Measurements from ENCODE around the gene NSD2.
A peak's percentile ranks its signal among the peaks of the same experiment; 100 is the strongest.
"Not testable (repeated sequence)": the region's sequence is repeated elsewhere in the genome, so short reads cannot be mapped to it uniquely, and the experiment has no call there.

NSD2 gene

DNA sequence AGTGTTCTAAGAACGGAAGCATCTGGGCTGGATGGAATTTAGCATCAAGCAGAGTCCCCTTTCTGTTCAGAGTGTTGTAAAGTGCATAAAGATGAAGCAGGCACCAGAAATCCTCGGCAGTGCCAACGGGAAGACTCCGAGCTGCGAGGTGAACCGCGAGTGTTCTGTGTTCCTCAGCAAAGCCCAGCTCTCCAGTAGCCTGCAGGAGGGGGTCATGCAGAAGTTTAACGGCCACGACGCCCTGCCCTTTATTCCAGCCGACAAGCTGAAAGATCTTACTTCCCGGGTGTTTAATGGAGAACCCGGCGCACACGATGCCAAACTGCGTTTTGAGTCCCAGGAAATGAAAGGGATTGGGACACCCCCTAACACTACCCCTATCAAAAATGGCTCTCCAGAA lies 29.4 kb downstream of the NSD2 start:
- WGBS: 97% methylated on average over 16 of the region's 16 CpGs
- Histone ChIP-seq H3K27me3 (ENCODE audit: insufficient read depth, low read length) (no peaks in the 10 kb centered on the region), H3K9me3 (ENCODE audit: insufficient read depth, low read depth, low read length) (no peaks in the 10 kb centered on the region), H3K4me1 (ENCODE audit: insufficient read depth, low read length) (no peaks in the 10 kb centered on the region), H3K36me3 (ENCODE audit: insufficient read depth, low read length) (peaks cover 49% of the 10 kb centered on the region), H3K27ac (ENCODE audit: low read depth, low read length) (no peak overlapping the region), H3K9ac (ENCODE audit: low read depth, low read length) (no peak overlapping the region), H3K4me3 (ENCODE audit: low read length) (no peak overlapping the region)

- no peak overlapping the region for H3K9ac ChIP-seq (ENCODE audit: low read depth, low read length)
- 91% methylated on average over 6 of the region's 6 CpGs for WGBS
- peaks cover 53% of the 10 kb centered on the region for H3K36me3 ChIP-seq (ENCODE audit: insufficient read depth, low read length)
- no peaks in the 10 kb centered on the region for H3K9me3 ChIP-seq (ENCODE audit: insufficient read depth, low read depth, low read length)
- no peak overlapping the region for H3K27ac ChIP-seq (ENCODE audit: low read depth, low read length)
- H3K27me3 ChIP-seq (ENCODE audit: insufficient read depth, low read length): no peaks in the 10 kb centered on the region
- H3K4me1 ChIP-seq (ENCODE audit: insufficient read depth, low read length): no peaks in the 10 kb centered on the region
- no peak overlapping the region for H3K4me3 ChIP-seq (ENCODE audit: low read length)
Observed at GRCh38 chr4:1901127-1901526, 29.9 kb downstream of the NSD2 start.

DNA sequence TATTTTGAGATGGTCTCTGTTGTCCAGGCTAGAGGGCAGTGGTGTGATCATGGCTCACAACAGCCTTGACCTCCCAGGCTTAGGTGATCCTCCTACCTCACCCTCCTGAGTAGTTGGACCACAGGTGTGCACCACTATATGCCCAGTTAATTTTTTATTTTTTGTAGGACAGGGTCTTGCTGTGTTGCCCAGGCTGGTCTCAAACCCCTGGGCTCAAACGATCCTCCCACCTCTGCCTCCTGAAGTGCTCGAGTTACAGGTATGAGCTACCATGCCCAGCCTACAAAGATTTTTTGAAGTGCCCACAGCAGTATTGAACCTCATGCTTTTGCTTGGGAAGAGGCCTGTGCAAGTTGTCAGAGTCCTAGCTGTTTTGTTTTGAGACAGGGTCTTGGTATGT lies 31.1 kb downstream of the NSD2 start:
- Histone ChIP-seq H3K27me3 (ENCODE audit: insufficient read depth, low read length) (no peaks in the 10 kb centered on the region), H3K27ac (ENCODE audit: low read depth, low read length) (no peak overlapping the region), H3K9ac (ENCODE audit: low read depth, low read length) (no peak overlapping the region), H3K9me3 (ENCODE audit: insufficient read depth, low read depth, low read length) (no peaks in the 10 kb centered on the region), H3K4me1 (ENCODE audit: insufficient read depth, low read length) (no peaks in the 10 kb centered on the region), H3K36me3 (ENCODE audit: insufficient read depth, low read length) (peaks cover 53% of the 10 kb centered on the region), H3K4me3 (ENCODE audit: low read length) (no peak overlapping the region)
- WGBS: 94% methylated on average over 2 of the region's 2 CpGs

DNA sequence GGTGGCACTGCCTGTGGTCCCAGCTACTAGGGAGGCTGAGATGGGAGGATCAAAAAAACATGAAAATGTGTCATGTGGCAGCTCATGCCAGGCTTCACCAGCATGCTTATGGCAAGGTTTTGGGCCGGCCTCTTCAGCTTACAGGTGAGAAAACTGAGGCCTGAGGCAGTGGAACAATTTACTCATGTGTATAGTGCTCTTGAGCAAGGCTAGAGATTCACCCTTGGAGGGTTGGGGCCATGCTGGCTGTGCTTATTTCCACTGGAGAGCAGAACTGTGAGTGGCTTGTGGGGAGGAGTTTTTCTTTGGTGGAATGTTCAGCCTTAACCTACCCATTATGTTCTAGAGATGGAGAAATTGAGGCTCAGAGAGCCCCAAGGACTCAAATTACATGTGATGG lies 31.8 kb downstream of the NSD2 start:
- Histone ChIP-seq H3K4me3 (ENCODE audit: low read length) (no peak overlapping the region), H3K27me3 (ENCODE audit: insufficient read depth, low read length) (no peaks in the 10 kb centered on the region), H3K9me3 (ENCODE audit: insufficient read depth, low read depth, low read length) (no peaks in the 10 kb centered on the region), H3K4me1 (ENCODE audit: insufficient read depth, low read length) (no peaks in the 10 kb centered on the region), H3K36me3 (ENCODE audit: insufficient read depth, low read length) (peaks cover 57% of the 10 kb centered on the region), H3K27ac (ENCODE audit: low read depth, low read length) (no peak overlapping the region), H3K9ac (ENCODE audit: low read depth, low read length) (no peak overlapping the region)
- 96% methylated on average over 1 of the region's 1 CpG for WGBS

GRCh38 chr4:1904042-1904441 lies 32.8 kb downstream of the NSD2 start:
- WGBS: 97% methylated on average over 2 of the region's 3 CpGs
- Histone ChIP-seq H3K4me1 (ENCODE audit: insufficient read depth, low read length) (no peaks in the 10 kb centered on the region), H3K36me3 (ENCODE audit: insufficient read depth, low read length) (peaks cover 64% of the 10 kb centered on the region), H3K4me3 (ENCODE audit: low read length) (no peak overlapping the region), H3K27ac (ENCODE audit: low read depth, low read length) (no peak overlapping the region), H3K27me3 (ENCODE audit: insufficient read depth, low read length) (no peaks in the 10 kb centered on the region), H3K9me3 (ENCODE audit: insufficient read depth, low read depth, low read length) (no peaks in the 10 kb centered on the region), H3K9ac (ENCODE audit: low read depth, low read length) (no peak overlapping the region)

- H3K27me3 ChIP-seq (ENCODE audit: insufficient read depth, low read length): no peaks in the 10 kb centered on the region
- H3K27ac ChIP-seq (ENCODE audit: low read depth, low read length): no peak overlapping the region
- H3K9ac ChIP-seq (ENCODE audit: low read depth, low read length): no peak overlapping the region
- H3K36me3 ChIP-seq (ENCODE audit: insufficient read depth, low read length): peaks cover 50% of the 10 kb centered on the region
- no peaks in the 10 kb centered on the region for H3K4me1 ChIP-seq (ENCODE audit: insufficient read depth, low read length)
- WGBS: 95% methylated on average over 7 of the region's 7 CpGs
- H3K9me3 ChIP-seq (ENCODE audit: insufficient read depth, low read depth, low read length): no peaks in the 10 kb centered on the region
- H3K4me3 ChIP-seq (ENCODE audit: low read length): no peak overlapping the region
Observed at GRCh38 chr4:1907848-1908525, 36.8 kb downstream of the NSD2 start.

- H3K36me3 ChIP-seq (ENCODE audit: insufficient read depth, low read length): peaks cover 45% of the 10 kb centered on the region
- H3K9ac ChIP-seq (ENCODE audit: low read depth, low read length); H3K27ac ChIP-seq (ENCODE audit: low read depth, low read length); H3K4me1 ChIP-seq (ENCODE audit: insufficient read depth, low read length); H3K9me3 ChIP-seq (ENCODE audit: insufficient read depth, low read depth, low read length); H3K27me3 ChIP-seq (ENCODE audit: insufficient read depth, low read length); H3K4me3 ChIP-seq (ENCODE audit: low read length): not testable (repeated sequence)
- 96% methylated on average over 10 of the region's 11 CpGs for WGBS
Observed at GRCh38 chr4:1909696-1910095, 38.5 kb downstream of the NSD2 start.

GRCh38 chr4:1910643-1911042 lies 39.5 kb downstream of the NSD2 start:
- 45% methylated on average over 3 of the region's 3 CpGs for WGBS
- H3K27me3 ChIP-seq (ENCODE audit: insufficient read depth, low read length): no peaks in the 10 kb centered on the region
- no peaks in the 10 kb centered on the region for H3K4me1 ChIP-seq (ENCODE audit: insufficient read depth, low read length)
- 0 out of 2 replicates have a peak overlapping the region, but pooled peaks have one; percentile 7 for H3K9ac ChIP-seq (ENCODE audit: low read depth, low read length)
- peaks cover 37% of the 10 kb centered on the region for H3K36me3 ChIP-seq (ENCODE audit: insufficient read depth, low read length)
- no peaks in the 10 kb centered on the region for H3K9me3 ChIP-seq (ENCODE audit: insufficient read depth, low read depth, low read length)
- H3K27ac ChIP-seq (ENCODE audit: low read depth, low read length): no peak overlapping the region
- H3K4me3 ChIP-seq (ENCODE audit: low read length): no peak overlapping the region

DNA sequence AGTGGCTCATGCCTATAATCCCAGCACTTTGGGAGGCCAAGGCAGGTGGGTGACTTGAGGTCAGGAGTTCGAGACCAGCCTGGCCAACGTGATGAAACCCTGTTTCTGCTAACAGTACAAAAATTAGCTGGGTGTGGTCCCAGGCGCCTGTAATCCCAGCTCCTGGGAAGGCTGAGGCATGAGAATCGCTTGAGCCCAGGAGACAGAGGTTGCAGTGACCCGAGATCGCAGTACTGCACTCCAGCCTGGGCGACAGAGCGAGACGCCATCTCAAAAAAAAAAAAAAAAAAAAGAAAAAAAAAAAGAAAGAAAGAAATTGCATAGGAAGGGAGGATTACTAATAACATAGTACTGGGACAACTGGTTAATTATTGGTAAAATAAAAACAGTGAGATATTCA lies 40.1 kb downstream of the NSD2 start:
- peaks cover 38% of the 10 kb centered on the region for H3K36me3 ChIP-seq (ENCODE audit: insufficient read depth, low read length)
- WGBS: 90% methylated on average over 9 of the region's 9 CpGs
- H3K27me3 ChIP-seq (ENCODE audit: insufficient read depth, low read length); H3K9me3 ChIP-seq (ENCODE audit: insufficient read depth, low read depth, low read length); H3K4me1 ChIP-seq (ENCODE audit: insufficient read depth, low read length); H3K4me3 ChIP-seq (ENCODE audit: low read length); H3K27ac ChIP-seq (ENCODE audit: low read depth, low read length); H3K9ac ChIP-seq (ENCODE audit: low read depth, low read length): not testable (repeated sequence)

DNA sequence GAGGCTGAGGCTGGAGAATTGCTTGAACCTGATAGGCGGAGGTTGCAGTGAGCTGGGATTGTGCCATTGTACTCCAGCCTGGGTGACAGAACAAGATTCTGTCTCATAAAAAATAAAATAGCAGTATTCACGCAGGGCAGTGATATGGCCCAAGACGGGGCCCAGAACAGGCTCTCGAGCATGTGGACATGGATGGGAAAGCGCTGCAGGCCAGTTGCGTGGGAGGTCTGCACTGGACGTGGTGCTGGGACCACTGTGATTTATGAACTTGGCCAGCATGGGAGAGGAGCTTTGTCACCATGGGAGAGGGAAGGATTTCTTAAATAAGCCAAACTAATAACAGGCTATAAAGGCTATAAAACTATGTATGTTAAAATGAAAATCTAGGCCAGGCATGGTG lies 51.6 kb downstream of the NSD2 start:
- Histone ChIP-seq H3K9me3 (ENCODE audit: insufficient read depth, low read depth, low read length) (no peaks in the 10 kb centered on the region), H3K27ac (ENCODE audit: low read depth, low read length) (no peak overlapping the region), H3K9ac (ENCODE audit: low read depth, low read length) (no peak overlapping the region), H3K27me3 (ENCODE audit: insufficient read depth, low read length) (no peaks in the 10 kb centered on the region), H3K36me3 (ENCODE audit: insufficient read depth, low read length) (peaks cover 37% of the 10 kb centered on the region), H3K4me3 (ENCODE audit: low read length) (no peak overlapping the region), H3K4me1 (ENCODE audit: insufficient read depth, low read length) (no peaks in the 10 kb centered on the region)
- WGBS: 98% methylated on average over 7 of the region's 7 CpGs

- 93% methylated on average over 3 of the region's 3 CpGs for WGBS
- Histone ChIP-seq H3K4me1 (ENCODE audit: insufficient read depth, low read length) (no peaks in the 10 kb centered on the region), H3K36me3 (ENCODE audit: insufficient read depth, low read length) (peaks cover 42% of the 10 kb centered on the region)
Observed at GRCh38 chr4:1927675-1928074, 56.5 kb downstream of the NSD2 start.

More at GRCh38 chr4:1927675-1928074, 56.5 kb downstream of the NSD2 start:
- no peaks in the 10 kb centered on the region for H3K9me3 ChIP-seq (ENCODE audit: insufficient read depth, low read depth, low read length)
- no peak overlapping the region for H3K27ac ChIP-seq (ENCODE audit: low read depth, low read length)
- no peak overlapping the region for H3K4me3 ChIP-seq (ENCODE audit: low read length)
- H3K27me3 ChIP-seq (ENCODE audit: insufficient read depth, low read length): no peaks in the 10 kb centered on the region
- no peak overlapping the region for H3K9ac ChIP-seq (ENCODE audit: low read depth, low read length)
